OCI-LY1 (cell line): Measurements from ENCODE around the gene TNFRSF14.

ENCODE experiments used
- EZH2 ChIP-seq: fragments of 200-600 bp; sonication (generic), shearing (Covaris generic); IDR thresholded peaks from 2 replicates; pipeline ENCODE4 v1.8.0; 2017; ENCODE audit warnings: borderline replicate concordance, mixed run types, mild to moderate bottlenecking, antibody characterized with exemption, low read length, moderate library complexity, mixed read lengths
- TF ChIP-seq, protein P1 (sequence below): fragments of 200-600 bp; sonication (generic), shearing (Covaris generic); IDR thresholded peaks from 2 replicates; pipeline ENCODE4 v1.5.1; 2017; ENCODE audit warnings: mild to moderate bottlenecking, antibody characterized with exemption, low read length, moderate library complexity, mixed read lengths

- TF ChIP-seq, protein P1, sequence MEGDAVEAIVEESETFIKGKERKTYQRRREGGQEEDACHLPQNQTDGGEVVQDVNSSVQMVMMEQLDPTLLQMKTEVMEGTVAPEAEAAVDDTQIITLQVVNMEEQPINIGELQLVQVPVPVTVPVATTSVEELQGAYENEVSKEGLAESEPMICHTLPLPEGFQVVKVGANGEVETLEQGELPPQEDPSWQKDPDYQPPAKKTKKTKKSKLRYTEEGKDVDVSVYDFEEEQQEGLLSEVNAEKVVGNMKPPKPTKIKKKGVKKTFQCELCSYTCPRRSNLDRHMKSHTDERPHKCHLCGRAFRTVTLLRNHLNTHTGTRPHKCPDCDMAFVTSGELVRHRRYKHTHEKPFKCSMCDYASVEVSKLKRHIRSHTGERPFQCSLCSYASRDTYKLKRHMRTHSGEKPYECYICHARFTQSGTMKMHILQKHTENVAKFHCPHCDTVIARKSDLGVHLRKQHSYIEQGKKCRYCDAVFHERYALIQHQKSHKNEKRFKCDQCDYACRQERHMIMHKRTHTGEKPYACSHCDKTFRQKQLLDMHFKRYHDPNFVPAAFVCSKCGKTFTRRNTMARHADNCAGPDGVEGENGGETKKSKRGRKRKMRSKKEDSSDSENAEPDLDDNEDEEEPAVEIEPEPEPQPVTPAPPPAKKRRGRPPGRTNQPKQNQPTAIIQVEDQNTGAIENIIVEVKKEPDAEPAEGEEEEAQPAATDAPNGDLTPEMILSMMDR = no peak
- TF ChIP-seq EZH2 = no peak
Observed at GRCh38 chr1:2525920-2526823, 30.0 kb upstream of the TNFRSF14 start, which contains the start of gene PANK4.
